ENCODE measurements around the gene RGS18. TPM values are rescaled to one million over a fixed set of nuclear protein-coding genes. Genes with fewer than 3 reads are reported as not detected.

The RGS18 gene
- total and polyA plus RNA-seq, 2 experiments from 2014 or later: not detected

DNA sequence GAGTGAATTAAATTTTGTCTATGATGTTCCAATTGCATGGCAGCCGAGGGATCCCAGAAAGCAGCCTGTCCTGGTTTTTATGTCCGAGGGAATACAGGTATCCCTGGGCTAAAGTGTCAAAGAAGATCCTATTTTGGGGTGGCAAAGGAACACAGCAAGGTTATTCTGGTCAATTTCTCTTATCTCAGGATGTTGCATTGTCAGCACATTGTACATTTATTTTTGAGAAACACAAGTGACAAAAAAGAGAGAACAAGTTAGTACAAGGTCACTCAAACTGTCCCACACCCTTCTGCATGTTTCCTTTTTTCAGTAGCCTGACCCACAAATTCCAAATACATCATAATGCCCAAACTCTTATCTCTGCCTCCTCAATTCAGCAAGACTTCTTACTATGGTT is 17.7 kb downstream of the RGS18 start:
- Histone ChIP-seq H3K4me2 (no peak overlapping the region), H4K20me1 (replicated peaks; ENCODE audit: insufficient read depth) (no peaks in the 10 kb centered on the region), H3K27me3 (ENCODE audit: insufficient read depth) (no peaks in the 10 kb centered on the region), H2AFZ (no peak overlapping the region), H3K4me1 (ENCODE audit: insufficient read depth) (no peaks in the 10 kb centered on the region), H3K27ac (ENCODE audit: low read depth) (no peak overlapping the region), H3F3A (replicated peaks; ENCODE audit: low read depth) (no peaks in the 10 kb centered on the region), H3K79me2 (replicated peaks; ENCODE audit: insufficient read depth) (no peaks in the 10 kb centered on the region), H3K4me3 (no peak overlapping the region), H3K36me3 (ENCODE audit: insufficient read depth) (no peaks in the 10 kb centered on the region), H3K9me2 (ENCODE audit: insufficient read depth) (no peaks in the 10 kb centered on the region)
- H3K4me1 Mint-ChIP-seq: peaks cover 8% of the 10 kb centered on the region
- DNase-seq (ENCODE audit: low spot score): no peak
- ATAC-seq: no peak
- no peaks in the 10 kb centered on the region for H3K36me3 Mint-ChIP-seq (ENCODE audit: low read depth)
- H3K9me3 Mint-ChIP-seq: no peaks in the 10 kb centered on the region
- no peak overlapping the region for H3K27ac Mint-ChIP-seq
- no peaks in the 10 kb centered on the region for H3K27me3 Mint-ChIP-seq (ENCODE audit: insufficient read depth, low read depth, poor library complexity)
- TF ChIP-seq EZH2phosphoT487 (IDR thresholded peaks at IDR 0.05; ENCODE audit: unreplicated experiment) (no peak), ZNF331 (CRISPR knock-in tag; IDR thresholded peaks at IDR 0.05; ENCODE audit: low read depth) (no peak), NANOG (IDR thresholded peaks at IDR 0.05; ENCODE audit: borderline replicate concordance) (no peak), JUNB (IDR thresholded peaks at IDR 0.05; ENCODE audit: unreplicated experiment) (no peak), POLR2AphosphoS5 (IDR thresholded peaks at IDR 0.05; ENCODE audit: low read depth) (no peak), CREB1 (CRISPR knock-in tag; IDR thresholded peaks at IDR 0.05; ENCODE audit: low read depth) (no peak), EZH2 (IDR thresholded peaks at IDR 0.05; ENCODE audit: low read depth, unreplicated experiment) (no peak), STAT1 (IDR thresholded peaks at IDR 0.05; ENCODE audit: unreplicated experiment) (no peak), ZNF114 (CRISPR knock-in tag; IDR thresholded peaks at IDR 0.05) (no peak)
- TF ChIP-seq, protein P1, sequence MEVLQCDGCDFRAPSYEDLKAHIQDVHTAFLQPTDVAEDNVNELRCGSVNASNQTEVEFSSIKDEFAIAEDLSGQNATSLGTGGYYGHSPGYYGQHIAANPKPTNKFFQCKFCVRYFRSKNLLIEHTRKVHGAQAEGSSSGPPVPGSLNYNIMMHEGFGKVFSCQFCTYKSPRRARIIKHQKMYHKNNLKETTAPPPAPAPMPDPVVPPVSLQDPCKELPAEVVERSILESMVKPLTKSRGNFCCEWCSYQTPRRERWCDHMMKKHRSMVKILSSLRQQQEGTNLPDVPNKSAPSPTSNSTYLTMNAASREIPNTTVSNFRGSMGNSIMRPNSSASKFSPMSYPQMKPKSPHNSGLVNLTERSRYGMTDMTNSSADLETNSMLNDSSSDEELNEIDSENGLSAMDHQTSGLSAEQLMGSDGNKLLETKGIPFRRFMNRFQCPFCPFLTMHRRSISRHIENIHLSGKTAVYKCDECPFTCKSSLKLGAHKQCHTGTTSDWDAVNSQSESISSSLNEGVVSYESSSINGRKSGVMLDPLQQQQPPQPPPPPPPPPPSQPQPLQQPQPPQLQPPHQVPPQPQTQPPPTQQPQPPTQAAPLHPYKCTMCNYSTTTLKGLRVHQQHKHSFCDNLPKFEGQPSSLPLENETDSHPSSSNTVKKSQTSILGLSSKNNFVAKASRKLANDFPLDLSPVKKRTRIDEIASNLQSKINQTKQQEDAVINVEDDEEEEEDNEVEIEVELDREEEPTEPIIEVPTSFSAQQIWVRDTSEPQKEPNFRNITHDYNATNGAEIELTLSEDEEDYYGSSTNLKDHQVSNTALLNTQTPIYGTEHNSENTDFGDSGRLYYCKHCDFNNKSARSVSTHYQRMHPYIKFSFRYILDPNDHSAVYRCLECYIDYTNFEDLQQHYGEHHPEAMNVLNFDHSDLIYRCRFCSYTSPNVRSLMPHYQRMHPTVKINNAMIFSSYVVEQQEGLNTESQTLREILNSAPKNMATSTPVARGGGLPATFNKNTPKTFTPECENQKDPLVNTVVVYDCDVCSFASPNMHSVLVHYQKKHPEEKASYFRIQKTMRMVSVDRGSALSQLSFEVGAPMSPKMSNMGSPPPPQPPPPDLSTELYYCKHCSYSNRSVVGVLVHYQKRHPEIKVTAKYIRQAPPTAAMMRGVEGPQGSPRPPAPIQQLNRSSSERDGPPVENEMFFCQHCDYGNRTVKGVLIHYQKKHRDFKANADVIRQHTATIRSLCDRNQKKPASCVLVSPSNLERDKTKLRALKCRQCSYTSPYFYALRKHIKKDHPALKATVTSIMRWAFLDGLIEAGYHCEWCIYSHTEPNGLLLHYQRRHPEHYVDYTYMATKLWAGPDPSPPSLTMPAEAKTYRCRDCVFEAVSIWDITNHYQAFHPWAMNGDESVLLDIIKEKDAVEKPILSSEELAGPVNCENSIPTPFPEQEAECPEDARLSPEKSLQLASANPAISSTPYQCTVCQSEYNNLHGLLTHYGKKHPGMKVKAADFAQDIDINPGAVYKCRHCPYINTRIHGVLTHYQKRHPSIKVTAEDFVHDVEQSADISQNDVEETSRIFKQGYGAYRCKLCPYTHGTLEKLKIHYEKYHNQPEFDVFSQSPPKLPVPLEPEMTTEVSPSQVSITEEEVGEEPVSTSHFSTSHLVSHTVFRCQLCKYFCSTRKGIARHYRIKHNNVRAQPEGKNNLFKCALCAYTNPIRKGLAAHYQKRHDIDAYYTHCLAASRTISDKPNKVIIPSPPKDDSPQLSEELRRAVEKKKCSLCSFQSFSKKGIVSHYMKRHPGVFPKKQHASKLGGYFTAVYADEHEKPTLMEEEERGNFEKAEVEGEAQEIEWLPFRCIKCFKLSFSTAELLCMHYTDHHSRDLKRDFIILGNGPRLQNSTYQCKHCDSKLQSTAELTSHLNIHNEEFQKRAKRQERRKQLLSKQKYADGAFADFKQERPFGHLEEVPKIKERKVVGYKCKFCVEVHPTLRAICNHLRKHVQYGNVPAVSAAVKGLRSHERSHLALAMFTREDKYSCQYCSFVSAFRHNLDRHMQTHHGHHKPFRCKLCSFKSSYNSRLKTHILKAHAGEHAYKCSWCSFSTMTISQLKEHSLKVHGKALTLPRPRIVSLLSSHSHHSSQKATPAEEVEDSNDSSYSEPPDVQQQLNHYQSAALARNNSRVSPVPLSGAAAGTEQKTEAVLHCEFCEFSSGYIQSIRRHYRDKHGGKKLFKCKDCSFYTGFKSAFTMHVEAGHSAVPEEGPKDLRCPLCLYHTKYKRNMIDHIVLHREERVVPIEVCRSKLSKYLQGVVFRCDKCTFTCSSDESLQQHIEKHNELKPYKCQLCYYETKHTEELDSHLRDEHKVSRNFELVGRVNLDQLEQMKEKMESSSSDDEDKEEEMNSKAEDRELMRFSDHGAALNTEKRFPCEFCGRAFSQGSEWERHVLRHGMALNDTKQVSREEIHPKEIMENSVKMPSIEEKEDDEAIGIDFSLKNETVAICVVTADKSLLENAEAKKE (CRISPR knock-in tag; IDR thresholded peaks at IDR 0.05): no peak
- TF ChIP-seq, protein P2, sequence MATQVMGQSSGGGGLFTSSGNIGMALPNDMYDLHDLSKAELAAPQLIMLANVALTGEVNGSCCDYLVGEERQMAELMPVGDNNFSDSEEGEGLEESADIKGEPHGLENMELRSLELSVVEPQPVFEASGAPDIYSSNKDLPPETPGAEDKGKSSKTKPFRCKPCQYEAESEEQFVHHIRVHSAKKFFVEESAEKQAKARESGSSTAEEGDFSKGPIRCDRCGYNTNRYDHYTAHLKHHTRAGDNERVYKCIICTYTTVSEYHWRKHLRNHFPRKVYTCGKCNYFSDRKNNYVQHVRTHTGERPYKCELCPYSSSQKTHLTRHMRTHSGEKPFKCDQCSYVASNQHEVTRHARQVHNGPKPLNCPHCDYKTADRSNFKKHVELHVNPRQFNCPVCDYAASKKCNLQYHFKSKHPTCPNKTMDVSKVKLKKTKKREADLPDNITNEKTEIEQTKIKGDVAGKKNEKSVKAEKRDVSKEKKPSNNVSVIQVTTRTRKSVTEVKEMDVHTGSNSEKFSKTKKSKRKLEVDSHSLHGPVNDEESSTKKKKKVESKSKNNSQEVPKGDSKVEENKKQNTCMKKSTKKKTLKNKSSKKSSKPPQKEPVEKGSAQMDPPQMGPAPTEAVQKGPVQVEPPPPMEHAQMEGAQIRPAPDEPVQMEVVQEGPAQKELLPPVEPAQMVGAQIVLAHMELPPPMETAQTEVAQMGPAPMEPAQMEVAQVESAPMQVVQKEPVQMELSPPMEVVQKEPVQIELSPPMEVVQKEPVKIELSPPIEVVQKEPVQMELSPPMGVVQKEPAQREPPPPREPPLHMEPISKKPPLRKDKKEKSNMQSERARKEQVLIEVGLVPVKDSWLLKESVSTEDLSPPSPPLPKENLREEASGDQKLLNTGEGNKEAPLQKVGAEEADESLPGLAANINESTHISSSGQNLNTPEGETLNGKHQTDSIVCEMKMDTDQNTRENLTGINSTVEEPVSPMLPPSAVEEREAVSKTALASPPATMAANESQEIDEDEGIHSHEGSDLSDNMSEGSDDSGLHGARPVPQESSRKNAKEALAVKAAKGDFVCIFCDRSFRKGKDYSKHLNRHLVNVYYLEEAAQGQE (IDR thresholded peaks at IDR 0.05; ENCODE audit: unreplicated experiment): no peak
- TF ChIP-seq, protein P3, sequence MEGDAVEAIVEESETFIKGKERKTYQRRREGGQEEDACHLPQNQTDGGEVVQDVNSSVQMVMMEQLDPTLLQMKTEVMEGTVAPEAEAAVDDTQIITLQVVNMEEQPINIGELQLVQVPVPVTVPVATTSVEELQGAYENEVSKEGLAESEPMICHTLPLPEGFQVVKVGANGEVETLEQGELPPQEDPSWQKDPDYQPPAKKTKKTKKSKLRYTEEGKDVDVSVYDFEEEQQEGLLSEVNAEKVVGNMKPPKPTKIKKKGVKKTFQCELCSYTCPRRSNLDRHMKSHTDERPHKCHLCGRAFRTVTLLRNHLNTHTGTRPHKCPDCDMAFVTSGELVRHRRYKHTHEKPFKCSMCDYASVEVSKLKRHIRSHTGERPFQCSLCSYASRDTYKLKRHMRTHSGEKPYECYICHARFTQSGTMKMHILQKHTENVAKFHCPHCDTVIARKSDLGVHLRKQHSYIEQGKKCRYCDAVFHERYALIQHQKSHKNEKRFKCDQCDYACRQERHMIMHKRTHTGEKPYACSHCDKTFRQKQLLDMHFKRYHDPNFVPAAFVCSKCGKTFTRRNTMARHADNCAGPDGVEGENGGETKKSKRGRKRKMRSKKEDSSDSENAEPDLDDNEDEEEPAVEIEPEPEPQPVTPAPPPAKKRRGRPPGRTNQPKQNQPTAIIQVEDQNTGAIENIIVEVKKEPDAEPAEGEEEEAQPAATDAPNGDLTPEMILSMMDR (conservative IDR thresholded peaks at IDR 0.05; ENCODE audit: low read depth in 2 of 2): no peak
- TF ChIP-seq, protein P4, sequence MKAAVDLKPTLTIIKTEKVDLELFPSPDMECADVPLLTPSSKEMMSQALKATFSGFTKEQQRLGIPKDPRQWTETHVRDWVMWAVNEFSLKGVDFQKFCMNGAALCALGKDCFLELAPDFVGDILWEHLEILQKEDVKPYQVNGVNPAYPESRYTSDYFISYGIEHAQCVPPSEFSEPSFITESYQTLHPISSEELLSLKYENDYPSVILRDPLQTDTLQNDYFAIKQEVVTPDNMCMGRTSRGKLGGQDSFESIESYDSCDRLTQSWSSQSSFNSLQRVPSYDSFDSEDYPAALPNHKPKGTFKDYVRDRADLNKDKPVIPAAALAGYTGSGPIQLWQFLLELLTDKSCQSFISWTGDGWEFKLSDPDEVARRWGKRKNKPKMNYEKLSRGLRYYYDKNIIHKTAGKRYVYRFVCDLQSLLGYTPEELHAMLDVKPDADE (IDR thresholded peaks at IDR 0.05): no peak
- H3K4me3 Mint-ChIP-seq: no peak overlapping the region
